Gastrocnemius medialis (tissue), 4 donors: Measurements from ENCODE around the gene CACNA1F. TPM values are rescaled to one million over a fixed set of nuclear protein-coding genes. Genes with fewer than 3 reads are reported as not detected.

Experiments used
- ATAC-seq, 2 donors: fragments of 150-250 bp; one replicate each; pipeline ENCODE4 v1.9.1; 2016
- DNase-seq, 2 donors: peaks; one replicate each; pipeline ENCODE4 v3.0.0-alpha.2; 2019
- H3K27ac ChIP-seq, 4 donors: fragments of 200-600 bp; sonication (generic); 1 replicate in 1 of 4; 2 replicates in 3 of 4; pipeline ENCODE4 v1.5.1; 2016 to 2018; ENCODE audit warnings: mild to moderate bottlenecking in 2 of 4, moderate library complexity in 1 of 4
- H3K27me3 ChIP-seq, 3 donors: fragments of 200-600 bp; sonication (generic) in 2 of 3; 1 replicate in 1 of 3; 2 replicates in 2 of 3; pipeline versions ENCODE4 v1.5.1 to v1.6.0; 2016 to 2019; ENCODE audit warnings: mild to moderate bottlenecking in 1 of 3, moderate library complexity in 1 of 3
- H3K36me3 ChIP-seq, 2 donors: fragments of 200-600 bp; sonication (generic) in 1 of 2; one replicate each; pipeline ENCODE4 v1.5.1; 2017 to 2018
- H3K4me1 ChIP-seq, 2 donors: fragments of 200-600 bp; sonication (generic) in 1 of 2; one replicate each; pipeline ENCODE4 v1.5.1; 2016 to 2017; ENCODE audit warnings: mild to moderate bottlenecking in 2 of 2
- H3K4me3 ChIP-seq, 4 donors: fragments of 200-600 bp; sonication (generic) in 3 of 4; 1 replicate in 1 of 4; 2 replicates in 3 of 4; pipeline ENCODE4 v1.5.1; 2016 to 2019; ENCODE audit warnings: mild to moderate bottlenecking in 2 of 4
- H3K9me3 ChIP-seq, 3 donors: fragments of 200-600 bp; sonication (generic) in 2 of 3; 1 replicate in 1 of 3; 2 replicates in 2 of 3; pipeline ENCODE4 v1.5.1; 2016 to 2019
- CTCF ChIP-seq, 5 experiments: fragments of 450-650 bp in 3 of 5; fragments of 200-600 bp in 2 of 5; sonication (generic) in 2 of 5; IDR thresholded peaks in 4 of 5; conservative IDR thresholded peaks in 1 of 5; 1 replicate in 4 of 5; 2 replicates in 1 of 5; pipeline ENCODE4 v1.5.1; 2016 to 2019; ENCODE audit warnings: antibody characterized with exemption in 5 of 5, mild to moderate bottlenecking in 3 of 5, moderate library complexity in 3 of 5
- POLR2A ChIP-seq, 2 donors: fragments of 450-650 bp; IDR thresholded peaks; one replicate each; pipeline ENCODE4 v1.6.1; 2017; ENCODE audit warnings: antibody characterized with exemption in 2 of 2, mild to moderate bottlenecking in 2 of 2, moderate library complexity in 2 of 2
- in situ Hi-C, 4 donors: fragments of 200-750 bp; cut with MboI; loops; one replicate each; pipeline versions ENCODE4 v1.15.0 to v1.8.0; 2017; ENCODE audit warnings: low sequenced_read_pairs in 4 of 4
- intact Hi-C: fragments of 100-400 bp; cut with DNase I; formaldehyde crosslinking; loops from one replicate; pipeline ENCODE4 v1.15.1; 2023; ENCODE audit warnings: low total_unique reads
- total RNA-seq, 4 donors: library from RNA; depleted of rRNA; stranded (reverse); fragments of >200 nt; gene quantifications; one replicate each; pipeline versions ENCODE4 v1.1.0 to v1.2.3, GENCODE V29; 2016

CACNA1F gene
- total RNA-seq, 4 donors from 2014 or later, result not detected

DNA sequence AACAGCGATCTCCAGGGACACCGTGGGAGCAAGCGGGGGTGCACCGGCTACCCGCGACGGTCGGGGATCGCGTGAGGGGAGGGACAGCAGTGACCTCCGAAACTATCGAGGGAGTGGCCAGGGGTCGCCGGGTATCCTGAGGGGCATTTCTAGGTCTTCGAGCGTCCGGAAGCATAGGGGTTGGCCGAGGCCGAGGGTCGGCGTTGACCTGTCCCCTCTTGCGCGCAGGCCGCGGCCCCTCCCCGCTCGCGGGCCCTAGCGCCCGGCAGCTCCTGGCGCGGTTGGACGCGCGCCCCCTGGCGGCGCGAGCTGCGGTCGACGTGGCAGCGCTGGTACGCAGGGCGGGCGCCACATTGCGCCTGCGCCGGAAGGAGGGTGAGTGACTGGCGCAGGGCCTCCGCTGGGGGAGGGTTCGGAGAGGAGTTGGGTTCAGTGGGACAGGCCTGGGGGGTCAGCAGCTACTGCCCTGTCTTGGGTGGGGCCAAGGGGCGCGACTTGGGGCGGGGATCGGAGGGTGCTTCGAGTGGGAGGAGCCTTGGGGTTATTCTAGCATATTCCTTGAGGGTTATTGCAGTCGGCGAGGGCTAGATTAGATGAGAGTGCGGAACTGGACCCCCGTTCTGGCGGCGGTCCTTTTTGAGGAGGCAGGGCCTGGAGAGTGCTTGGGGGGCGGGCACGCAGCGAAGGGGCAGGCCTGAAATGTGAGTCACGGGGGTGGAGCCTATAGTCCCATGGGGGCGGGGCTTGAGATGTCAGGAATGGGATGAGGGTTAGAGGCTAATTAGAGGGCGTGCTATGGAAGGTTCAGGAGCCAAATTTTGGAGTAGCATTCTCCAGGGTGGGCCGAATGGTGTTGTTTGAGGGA, 69.4 kb downstream of the CACNA1F start:
- peak; percentile 56 to 93 (median 86) for TF ChIP-seq CTCF (IDR thresholded peaks at IDR 0.05 in 4 of 5, conservative IDR thresholded peaks at IDR 0.05 in 1 of 5)
- peak; percentile 58 to 59 for TF ChIP-seq POLR2A (IDR thresholded peaks at IDR 0.05)
- H3K27ac ChIP-seq, result peak overlapping the region; percentile 93 to 98 (median 95)
- H3K4me3 ChIP-seq, result peak overlapping the region; percentile 37 to 61 (median 51)
- no peaks in the 10 kb centered on the region for H3K9me3 ChIP-seq
- DNase-seq (peak; percentile 76 to 87), ATAC-seq (peak; percentile 49 to 60)
- in situ Hi-C loops (no loop called here), intact Hi-C loops (loop anchor here (10.0 kb wide), 1 partner anchor 269 kb away; the partner anchor contains the start of genes PQBP1 and TIMM17B)
- no peaks in the 10 kb centered on the region for H3K36me3 ChIP-seq
- H3K4me1 ChIP-seq, result peaks cover 8 to 10% of the 10 kb centered on the region in 2 donors
- no peaks in the 10 kb centered on the region for H3K27me3 ChIP-seq

GRCh38 chrX:49162620-49163019, 70.5 kb downstream of the CACNA1F start, which contains the start of gene MAGIX:
Gene MAGIX (plus strand): TSS chrX:49162758. CDS start chrX:49162890, 132 bp downstream.
- in situ Hi-C loops (no loop called here), intact Hi-C loops (loop anchor here (10.0 kb wide), 1 partner anchor 268 kb away; the partner anchor contains the start of genes PQBP1 and TIMM17B)
- no peak for TF ChIP-seq POLR2A (IDR thresholded peaks at IDR 0.05)
- peak within 1 kb of the TSS; percentile 93 to 98 (median 95) for H3K27ac ChIP-seq
- H3K4me3 ChIP-seq, result peak within 1 kb of the TSS; percentile 37 to 61 (median 51)
- ATAC-seq, result no peak
- peaks cover 3 to 5% of the 10 kb centered on the region in 2 donors for H3K4me1 ChIP-seq
- DNase-seq, result no peak
- no peaks in the 10 kb centered on the region for H3K9me3 ChIP-seq
- no peaks in the 10 kb centered on the region for H3K36me3 ChIP-seq
- no peaks in the 10 kb centered on the region for H3K27me3 ChIP-seq

DNA sequence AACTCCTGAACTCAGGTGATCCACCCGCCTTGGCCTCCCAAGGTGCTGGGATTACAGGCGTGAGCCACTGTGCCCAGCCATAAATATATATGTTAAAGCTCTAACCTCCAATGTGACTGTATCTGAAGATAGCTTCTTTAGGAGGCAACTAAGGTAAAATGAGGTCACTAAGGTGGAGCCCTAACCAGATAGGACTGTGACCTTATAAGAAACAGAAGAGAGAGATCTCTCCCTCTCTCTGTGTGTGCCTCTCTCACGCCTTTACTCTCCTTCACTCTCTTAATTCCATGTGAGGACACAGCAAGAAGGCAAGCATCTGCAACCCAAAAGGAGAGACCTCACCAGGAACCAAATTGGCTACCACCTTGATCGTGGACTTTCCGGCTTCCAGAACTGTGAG, 71.5 kb downstream of the CACNA1F start:
- ATAC-seq, result no peak
- H3K27ac ChIP-seq, result no peak overlapping the region
- in situ Hi-C loops (no loop called here), intact Hi-C loops (loop anchor here (10.0 kb wide), 1 partner anchor 267 kb away; the partner anchor contains the start of genes PQBP1 and TIMM17B)
- H3K4me1 ChIP-seq, result peaks cover 0 to 4% of the 10 kb centered on the region in 2 donors
- no peaks in the 10 kb centered on the region for H3K27me3 ChIP-seq
- H3K9me3 ChIP-seq, result no peaks in the 10 kb centered on the region
- no peak for DNase-seq
- no peak overlapping the region for H3K4me3 ChIP-seq
- H3K36me3 ChIP-seq, result no peaks in the 10 kb centered on the region
- TF ChIP-seq POLR2A (IDR thresholded peaks at IDR 0.05) (no peak), CTCF (IDR thresholded peaks at IDR 0.05 in 4 of 5, conservative IDR thresholded peaks at IDR 0.05 in 1 of 5) (no peak)

DNA sequence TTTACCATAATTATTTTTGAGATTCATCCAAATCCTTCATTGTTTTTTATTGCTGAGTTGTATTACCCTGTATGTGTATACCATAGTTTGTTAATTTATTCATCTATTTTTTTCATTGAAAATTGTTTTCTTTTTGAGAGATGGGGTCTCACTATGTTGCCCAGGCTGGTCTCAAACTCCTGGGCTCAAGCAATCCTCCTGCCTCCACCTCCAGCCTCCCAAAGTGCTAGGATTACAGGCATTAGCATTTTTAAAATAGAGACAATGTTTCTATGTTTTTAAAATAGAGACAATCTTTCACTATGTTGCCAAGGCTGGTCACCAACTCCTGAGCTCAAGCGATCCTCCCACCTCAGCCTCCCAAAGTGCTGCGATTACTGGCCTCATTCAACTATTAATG, 72.2 kb downstream of the CACNA1F start:
- Histone ChIP-seq H3K27me3 (no peaks in the 10 kb centered on the region), H3K36me3 (no peaks in the 10 kb centered on the region), H3K9me3 (no peaks in the 10 kb centered on the region), H3K4me3 (no peak overlapping the region), H3K27ac (no peak overlapping the region), H3K4me1 (peaks cover 0 to 4% of the 10 kb centered on the region in 2 donors)
- DNase-seq (no peak), ATAC-seq (no peak)
- in situ Hi-C loops (no loop called here), intact Hi-C loops (loop anchor here (10.0 kb wide), 1 partner anchor 266 kb away; the partner anchor contains the start of genes PQBP1 and TIMM17B)
- TF ChIP-seq CTCF (IDR thresholded peaks at IDR 0.05 in 4 of 5, conservative IDR thresholded peaks at IDR 0.05 in 1 of 5) (no peak), POLR2A (IDR thresholded peaks at IDR 0.05) (no peak)

- no peaks in the 10 kb centered on the region for H3K36me3 ChIP-seq
- H3K9me3 ChIP-seq, result no peaks in the 10 kb centered on the region
- intact Hi-C loops (no loop called here), in situ Hi-C loops (no loop called here)
- DNase-seq (no peak), ATAC-seq (no peak)
- TF ChIP-seq POLR2A (IDR thresholded peaks at IDR 0.05) (no peak), CTCF (IDR thresholded peaks at IDR 0.05 in 4 of 5, conservative IDR thresholded peaks at IDR 0.05 in 1 of 5) (no peak)
- peaks cover 0 to 4% of the 10 kb centered on the region in 2 donors for H3K4me1 ChIP-seq
- H3K27ac ChIP-seq, result no peak overlapping the region
- H3K27me3 ChIP-seq, result no peaks in the 10 kb centered on the region
- no peak overlapping the region for H3K4me3 ChIP-seq
Measured at GRCh38 chrX:49157194-49157593, 75.9 kb downstream of the CACNA1F start.
